MM.1S (cell line): ENCODE results near the gene TMEM248.

ENCODE experiments used
- EZH2 ChIP-seq: fragments of 300-600 bp; sonication (generic); optimal IDR thresholded peaks from 2 replicates; pipeline ENCODE3; 2017; ENCODE audit warnings: low read depth, mild to moderate bottlenecking, antibody characterized with exemption, low read length, mixed read lengths
- EZH2phosphoT487 ChIP-seq: fragments of 300-600 bp; sonication (generic); IDR thresholded peaks from 2 replicates; pipeline ENCODE4 v1.6.1; 2018; ENCODE audit warnings: antibody characterized with exemption, low read length
- TF ChIP-seq, protein P1 (sequence below): fragments of 300-600 bp; sonication (generic); IDR thresholded peaks from 2 replicates; pipeline ENCODE4 v1.5.1; 2016; ENCODE audit warnings: antibody characterized with exemption, low read length, mixed read lengths

DNA sequence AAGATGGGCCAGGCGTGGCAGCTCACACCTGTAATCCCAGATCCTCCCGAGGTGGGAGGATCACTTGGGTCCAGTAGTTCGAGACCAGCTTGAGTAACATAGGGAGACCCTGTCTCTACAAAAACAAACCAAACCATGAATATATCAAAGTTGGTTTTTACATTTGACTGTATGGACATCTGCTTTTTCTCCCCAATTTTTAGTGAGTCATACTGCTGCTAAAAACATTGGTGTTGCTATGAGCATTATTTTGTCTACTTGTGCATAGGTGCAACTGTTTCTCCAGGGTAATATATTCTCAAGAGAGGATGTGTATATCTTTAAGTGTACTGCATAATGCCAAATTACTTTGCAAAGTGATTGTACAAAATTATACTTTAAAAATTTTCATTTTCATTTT lies 769 bp upstream of the TMEM248 start:
- TF ChIP-seq, protein P1, sequence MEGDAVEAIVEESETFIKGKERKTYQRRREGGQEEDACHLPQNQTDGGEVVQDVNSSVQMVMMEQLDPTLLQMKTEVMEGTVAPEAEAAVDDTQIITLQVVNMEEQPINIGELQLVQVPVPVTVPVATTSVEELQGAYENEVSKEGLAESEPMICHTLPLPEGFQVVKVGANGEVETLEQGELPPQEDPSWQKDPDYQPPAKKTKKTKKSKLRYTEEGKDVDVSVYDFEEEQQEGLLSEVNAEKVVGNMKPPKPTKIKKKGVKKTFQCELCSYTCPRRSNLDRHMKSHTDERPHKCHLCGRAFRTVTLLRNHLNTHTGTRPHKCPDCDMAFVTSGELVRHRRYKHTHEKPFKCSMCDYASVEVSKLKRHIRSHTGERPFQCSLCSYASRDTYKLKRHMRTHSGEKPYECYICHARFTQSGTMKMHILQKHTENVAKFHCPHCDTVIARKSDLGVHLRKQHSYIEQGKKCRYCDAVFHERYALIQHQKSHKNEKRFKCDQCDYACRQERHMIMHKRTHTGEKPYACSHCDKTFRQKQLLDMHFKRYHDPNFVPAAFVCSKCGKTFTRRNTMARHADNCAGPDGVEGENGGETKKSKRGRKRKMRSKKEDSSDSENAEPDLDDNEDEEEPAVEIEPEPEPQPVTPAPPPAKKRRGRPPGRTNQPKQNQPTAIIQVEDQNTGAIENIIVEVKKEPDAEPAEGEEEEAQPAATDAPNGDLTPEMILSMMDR, result no peak
- TF ChIP-seq EZH2phosphoT487 (no peak), EZH2 (no peak)
